Mesenchymal stem cell (in vitro differentiated cells and primary cell): ENCODE measurements around the gene HBS1L.

Experiments
- DNase-seq: peaks from one replicate; pipeline ENCODE4 v3.0.0-alpha.2; 2013
- H2AFZ ChIP-seq: one replicate; pipeline ENCODE4 v1.6.1; 2013; ENCODE audit warnings: low read depth, mild to moderate bottlenecking, control low read depth, inconsistent platforms, low read length, moderate library complexity
- H2AK5ac ChIP-seq: 2 replicates; pipeline ENCODE4 v1.6.1; 2013; ENCODE audit warnings: low read length, moderate library complexity, mild to moderate bottlenecking, inconsistent platforms; ENCODE audit not compliant: severe bottlenecking
- H2BK120ac ChIP-seq: one replicate; pipeline ENCODE4 v1.6.1; 2013; ENCODE audit warnings: low read depth, mild to moderate bottlenecking, inconsistent platforms, low read length, moderate library complexity
- H2BK12ac ChIP-seq, 2 experiments: one replicate each; pipeline ENCODE4 v1.6.1; 2013; ENCODE audit warnings: inconsistent platforms in 2 of 2, low read length in 2 of 2, mild to moderate bottlenecking in 2 of 2, moderate library complexity in 2 of 2, control low read depth in 1 of 2
- H2BK15ac ChIP-seq: one replicate; pipeline ENCODE4 v1.6.1; 2013; ENCODE audit warnings: mild to moderate bottlenecking, low read depth, inconsistent platforms; ENCODE audit not compliant: poor library complexity, severe bottlenecking
- H2BK5ac ChIP-seq: 2 replicates; pipeline ENCODE4 v1.6.1; 2013; ENCODE audit warnings: low read depth, mild to moderate bottlenecking, low read length, control low read depth, inconsistent platforms; ENCODE audit not compliant: poor library complexity, severe bottlenecking
- H3K14ac ChIP-seq, 2 experiments: one replicate each; pipeline ENCODE4 v1.6.1; 2013; ENCODE audit warnings: inconsistent platforms in 2 of 2, low read length in 2 of 2, control low read depth in 1 of 2, mild to moderate bottlenecking in 1 of 2, moderate library complexity in 1 of 2
- H3K18ac ChIP-seq, 2 experiments: one replicate each; pipeline ENCODE4 v1.6.1; 2013; ENCODE audit warnings: inconsistent platforms in 2 of 2, low read length in 2 of 2, control low read depth in 1 of 2, low read depth in 1 of 2, mild to moderate bottlenecking in 1 of 2
- H3K23ac ChIP-seq, 2 experiments: one replicate each; pipeline ENCODE4 v1.6.1; 2013; ENCODE audit warnings: inconsistent platforms in 2 of 2, low read length in 2 of 2, mild to moderate bottlenecking in 2 of 2, moderate library complexity in 2 of 2, control low read depth in 1 of 2
- H3K27ac ChIP-seq: 2 replicates; pipeline ENCODE4 v1.5.1; 2013; ENCODE audit warnings: mild to moderate bottlenecking, moderate library complexity, low read length, control low read depth, inconsistent platforms; ENCODE audit not compliant: poor library complexity, severe bottlenecking
- H3K27me3 ChIP-seq, 2 experiments: 2 replicates each; pipeline versions ENCODE4 v1.6.1 to v1.7.0; 2013; ENCODE audit warnings: low read length in 2 of 2, mild to moderate bottlenecking in 2 of 2, moderate library complexity in 2 of 2, control low read depth in 1 of 2, inconsistent platforms in 1 of 2; ENCODE audit not compliant: control insufficient read depth in 1 of 2, insufficient read depth in 1 of 2
- H3K36me3 ChIP-seq, 2 experiments: 2 replicates each; pipeline versions ENCODE4 v1.6.1 to v1.7.0; 2013; ENCODE audit warnings: low read length in 2 of 2, control low read depth in 1 of 2, inconsistent platforms in 1 of 2, low read depth in 1 of 2, mild to moderate bottlenecking in 1 of 2; ENCODE audit not compliant: insufficient read depth in 2 of 2, control insufficient read depth in 1 of 2
- H3K4ac ChIP-seq, 2 experiments: one replicate each; pipeline ENCODE4 v1.6.1; 2013; ENCODE audit warnings: inconsistent platforms in 2 of 2, low read length in 2 of 2, mild to moderate bottlenecking in 2 of 2, moderate library complexity in 2 of 2, control low read depth in 1 of 2, low read depth in 1 of 2
- H3K4me1 ChIP-seq: 2 replicates; pipeline ENCODE4 v1.6.1; 2013; ENCODE audit warnings: low read depth, low read length, control low read depth; ENCODE audit not compliant: control insufficient read depth, insufficient read depth
- H3K4me2 ChIP-seq: 2 replicates; pipeline ENCODE4 v1.6.1; 2013; ENCODE audit warnings: low read length, mild to moderate bottlenecking, inconsistent platforms; ENCODE audit not compliant: poor library complexity, severe bottlenecking
- H3K4me3 ChIP-seq, 2 experiments: 2 replicates each; pipeline versions ENCODE4 v1.5.1 to v1.7.0; 2013; ENCODE audit warnings: low read length in 2 of 2, mild to moderate bottlenecking in 2 of 2, control low read depth in 1 of 2, low read depth in 1 of 2; ENCODE audit not compliant: insufficient read depth in 1 of 2
- H3K79me1 ChIP-seq: replicated peaks from 2 replicates; pipeline ENCODE4 v1.6.1; 2013; ENCODE audit warnings: mild to moderate bottlenecking, control low read depth, low read length, inconsistent platforms; ENCODE audit not compliant: poor library complexity, severe bottlenecking
- H3K9ac ChIP-seq: 2 replicates; pipeline ENCODE4 v1.7.0; 2013; ENCODE audit warnings: mild to moderate bottlenecking, low read length, moderate library complexity
- H3K9me3 ChIP-seq: 2 replicates; pipeline ENCODE4 v1.7.0; 2013; ENCODE audit warnings: mild to moderate bottlenecking, low read length; ENCODE audit not compliant: control insufficient read depth
- H4K8ac ChIP-seq: one replicate; pipeline ENCODE4 v1.6.1; 2013; ENCODE audit warnings: inconsistent platforms, mild to moderate bottlenecking, low read length, moderate library complexity
- H4K91ac ChIP-seq: one replicate; pipeline ENCODE4 v1.6.1; 2013; ENCODE audit warnings: mild to moderate bottlenecking, low read length, inconsistent platforms
- WGBS: methylation state at CpG from one replicate; pipeline ENCODE4 v1.1.7; 2013; ENCODE audit warnings: mixed read lengths; 5-methylcytosine and 5-hydroxymethylcytosine counted together

HBS1L gene

GRCh38 chr6:135096403-135097130 is 41.9 kb upstream of the HBS1L start:
- Histone ChIP-seq H3K4ac (no peak overlapping the region), H3K9me3 (no peaks in the 10 kb centered on the region), H3K23ac (no peak overlapping the region), H2AK5ac (no peak overlapping the region), H2AFZ (no peak overlapping the region), H3K4me2 (no peak overlapping the region), H3K36me3 (no peaks in the 10 kb centered on the region), H3K4me1 (no peaks in the 10 kb centered on the region), H4K8ac (no peak overlapping the region), H2BK120ac (no peak overlapping the region), H2BK15ac (no peak overlapping the region), H3K4me3 (no peak overlapping the region), H3K14ac (no peak overlapping the region), H2BK5ac (no peak overlapping the region), H4K91ac (no peak overlapping the region), H3K9ac (no peak overlapping the region), H3K27me3 (no peaks in the 10 kb centered on the region), H3K79me1 (no peaks in the 10 kb centered on the region), H2BK12ac (no peak overlapping the region), H3K18ac (no peak overlapping the region), H3K27ac (no peak overlapping the region)
- WGBS, result 75% methylated on average over 1 of the region's 3 CpGs
- no peak for DNase-seq

GRCh38 chr6:135095716-135096115 is 41.1 kb upstream of the HBS1L start:
- WGBS, result no CpG with 5 or more reads among the region's 3 CpGs

GRCh38 chr6:135094403-135094821 is 39.8 kb upstream of the HBS1L start:
- H2BK5ac ChIP-seq, result no peak overlapping the region
- H3K23ac ChIP-seq, result no peak overlapping the region
- no peak overlapping the region for H2AFZ ChIP-seq
- H3K36me3 ChIP-seq, result no peaks in the 10 kb centered on the region
- no peak overlapping the region for H3K4me2 ChIP-seq
- H4K91ac ChIP-seq, result no peak overlapping the region
- WGBS, result no CpG with 5 or more reads among the region's 1 CpG
- no peak overlapping the region for H2BK15ac ChIP-seq
- H3K27ac ChIP-seq, result no peak overlapping the region
- no peak overlapping the region for H2AK5ac ChIP-seq
- H3K4ac ChIP-seq, result no peak overlapping the region
- no peaks in the 10 kb centered on the region for H3K9me3 ChIP-seq
- H2BK120ac ChIP-seq, result no peak overlapping the region
- H3K9ac ChIP-seq, result no peak overlapping the region
- H3K4me1 ChIP-seq, result no peaks in the 10 kb centered on the region
- no peak for DNase-seq
- no peak overlapping the region for H2BK12ac ChIP-seq
- H3K79me1 ChIP-seq, result no peaks in the 10 kb centered on the region
- H3K27me3 ChIP-seq, result no peaks in the 10 kb centered on the region
- no peak overlapping the region for H3K18ac ChIP-seq
- H3K14ac ChIP-seq, result no peak overlapping the region
- no peak overlapping the region for H3K4me3 ChIP-seq
- H4K8ac ChIP-seq, result no peak overlapping the region

More at GRCh38 chr6:135095716-135096115, 41.1 kb upstream of the HBS1L start:
- Histone ChIP-seq H2BK120ac (no peak overlapping the region), H3K14ac (no peak overlapping the region), H2BK15ac (no peak overlapping the region), H3K9me3 (no peaks in the 10 kb centered on the region), H3K4me3 (no peak overlapping the region), H3K4ac (no peak overlapping the region), H2BK12ac (no peak overlapping the region), H4K8ac (no peak overlapping the region), H2AFZ (no peak overlapping the region), H3K36me3 (no peaks in the 10 kb centered on the region), H4K91ac (no peak overlapping the region), H3K9ac (no peak overlapping the region), H3K23ac (no peak overlapping the region), H2BK5ac (no peak overlapping the region), H3K27me3 (no peaks in the 10 kb centered on the region), H3K79me1 (no peaks in the 10 kb centered on the region), H2AK5ac (no peak overlapping the region), H3K4me2 (no peak overlapping the region), H3K18ac (no peak overlapping the region), H3K27ac (no peak overlapping the region), H3K4me1 (no peaks in the 10 kb centered on the region)
- no peak for DNase-seq

DNA sequence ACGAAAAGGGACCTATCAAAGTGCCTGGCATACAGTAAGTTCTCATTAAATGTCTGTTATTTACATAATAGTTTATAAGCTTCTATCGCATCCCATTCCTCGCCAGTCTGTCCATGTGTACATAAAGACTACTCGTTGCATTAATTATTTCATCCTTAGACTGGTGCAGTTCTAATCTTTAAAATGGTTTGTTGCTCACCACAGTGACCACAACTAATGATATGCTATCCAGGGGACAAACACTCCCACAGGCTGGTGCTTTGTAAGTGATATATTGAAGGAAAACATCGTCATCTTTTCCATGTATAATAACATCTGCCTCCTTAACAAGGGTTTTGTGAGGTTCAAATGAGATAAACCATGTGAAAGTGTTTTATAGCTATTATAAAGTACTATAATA is 39.0 kb upstream of the HBS1L start:
- H3K9me3 ChIP-seq, result no peaks in the 10 kb centered on the region
- WGBS, result 100% methylated on average over 3 of the region's 5 CpGs
- H4K91ac ChIP-seq, result no peak overlapping the region
- no peak overlapping the region for H3K27ac ChIP-seq
- no peak for DNase-seq
- no peaks in the 10 kb centered on the region for H3K36me3 ChIP-seq
- H3K27me3 ChIP-seq, result no peaks in the 10 kb centered on the region
- no peak overlapping the region for H4K8ac ChIP-seq
- H2BK5ac ChIP-seq, result no peak overlapping the region
- H3K9ac ChIP-seq, result no peak overlapping the region
- no peaks in the 10 kb centered on the region for H3K79me1 ChIP-seq
- no peak overlapping the region for H3K4me3 ChIP-seq
- H2BK12ac ChIP-seq, result no peak overlapping the region
- no peaks in the 10 kb centered on the region for H3K4me1 ChIP-seq
- no peak overlapping the region for H2AFZ ChIP-seq
- H3K4ac ChIP-seq, result no peak overlapping the region
- H3K18ac ChIP-seq, result no peak overlapping the region
- H3K23ac ChIP-seq, result no peak overlapping the region
- no peak overlapping the region for H2BK15ac ChIP-seq
- H3K14ac ChIP-seq, result no peak overlapping the region
- H2BK120ac ChIP-seq, result no peak overlapping the region
- H2AK5ac ChIP-seq, result no peak overlapping the region
- no peak overlapping the region for H3K4me2 ChIP-seq
